DND-41 (cell line): Measurements from ENCODE around the gene DAAM2.

Experiments used
- ATAC-seq: fragments of 200-7000 bp; cut with Tn5 transposase; 3 replicates; pipeline ENCODE4 v1.9.1; 2021; ENCODE audit warnings: low read depth; ENCODE audit not compliant: insufficient read depth
- DNase-seq: peaks from one replicate; pipeline ENCODE4 v3.0.0-alpha.2; 2020
- H2AFZ ChIP-seq: 2 replicates; pipeline ENCODE4 v1.6.0; 2012; ENCODE audit warnings: low read depth, low read length
- H3K27ac ChIP-seq: 2 replicates; pipeline ENCODE4 v1.5.1; 2012; ENCODE audit warnings: low read length, inconsistent platforms
- H3K27me3 ChIP-seq: fragments of 200-600 bp; sonication (generic); 2 replicates; pipeline ENCODE4 v1.6.0; 2012; ENCODE audit warnings: low read length, mild to moderate bottlenecking, inconsistent platforms; ENCODE audit not compliant: insufficient read depth, poor library complexity
- H3K36me3 ChIP-seq: 2 replicates; pipeline ENCODE4 v1.5.1; 2012; ENCODE audit warnings: low read length, inconsistent platforms; ENCODE audit not compliant: insufficient read depth
- H3K4me1 ChIP-seq: 2 replicates; pipeline ENCODE4 v1.5.1; 2012; ENCODE audit warnings: mild to moderate bottlenecking, low read length; ENCODE audit not compliant: insufficient read depth
- H3K4me2 ChIP-seq: 2 replicates; pipeline ENCODE4 v1.6.0; 2012; ENCODE audit warnings: mild to moderate bottlenecking, moderate library complexity, low read length, inconsistent platforms; ENCODE audit not compliant: insufficient read depth
- H3K4me3 ChIP-seq, 2 experiments: fragments of 200-600 bp in 1 of 2; shearing (Covaris generic) in 1 of 2; 2 replicates each; pipeline ENCODE4 v1.5.1; 2012 to 2016; ENCODE audit warnings: inconsistent platforms in 2 of 2, low read length in 2 of 2, mild to moderate bottlenecking in 2 of 2, low read depth in 1 of 2, moderate library complexity in 1 of 2
- H3K79me2 ChIP-seq: 2 replicates; pipeline ENCODE4 v1.6.0; 2012; ENCODE audit warnings: low read length, inconsistent platforms; ENCODE audit not compliant: insufficient read depth
- H3K9ac ChIP-seq: 2 replicates; pipeline ENCODE4 v1.6.0; 2012; ENCODE audit warnings: low read depth, mild to moderate bottlenecking, inconsistent platforms, low read length, moderate library complexity
- H3K9me3 ChIP-seq: 2 replicates; pipeline ENCODE4 v1.5.1; 2012; ENCODE audit warnings: low read length, moderate library complexity, mild to moderate bottlenecking, inconsistent platforms; ENCODE audit not compliant: insufficient read depth, severe bottlenecking
- H4K20me1 ChIP-seq: 2 replicates; pipeline ENCODE4 v1.6.0; 2012; ENCODE audit warnings: low read length; ENCODE audit not compliant: insufficient read depth
- EZH2 ChIP-seq: IDR thresholded peaks from 3 replicates; pipeline ENCODE4 v1.6.1; 2012; ENCODE audit warnings: borderline replicate concordance, low read depth, mild to moderate bottlenecking, moderate library complexity, low read length, inconsistent platforms; ENCODE audit not compliant: severe bottlenecking
- TF ChIP-seq, protein P1 (sequence below): IDR thresholded peaks from 2 replicates; pipeline ENCODE4 v1.5.1; 2012; ENCODE audit warnings: borderline replicate concordance, low read length, moderate library complexity, mild to moderate bottlenecking; ENCODE audit not compliant: poor library complexity, severe bottlenecking; ENCODE audit errors: extremely low read depth

DAAM2 gene

DNA sequence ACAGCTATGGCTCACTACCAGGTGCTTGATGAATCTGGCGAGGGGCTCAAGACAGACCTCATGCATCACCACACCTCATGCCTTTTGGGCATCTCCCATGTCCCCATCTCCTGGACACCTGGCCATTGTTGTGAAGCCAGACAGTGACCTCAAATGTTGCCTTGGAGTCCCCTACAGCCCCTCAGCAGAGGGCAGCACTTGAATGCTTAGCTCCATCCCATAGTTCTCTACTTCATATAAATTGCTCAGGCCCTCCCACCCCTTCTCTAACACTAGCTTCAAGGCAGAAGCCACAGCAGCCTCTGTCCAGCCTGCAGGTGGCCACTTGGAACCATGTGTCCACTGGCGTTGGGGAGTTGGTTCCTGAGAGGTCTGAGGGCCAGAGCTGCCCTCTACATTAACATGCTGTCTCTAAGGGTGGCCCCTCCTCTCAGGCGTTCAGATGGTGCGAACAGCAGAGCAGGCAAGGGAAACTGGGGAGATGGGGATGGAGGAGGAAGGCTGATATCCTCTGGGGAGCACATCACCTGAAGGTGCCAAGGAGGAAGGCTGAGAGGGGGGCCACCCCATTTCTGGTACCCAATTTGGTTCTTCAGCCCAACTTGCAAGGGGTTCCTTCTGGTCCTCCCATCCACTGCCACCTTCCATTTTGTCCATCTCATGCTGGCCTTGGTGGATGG, 110.8 kb downstream of the DAAM2 start:
- no peak overlapping the region for H3K4me2 ChIP-seq
- TF ChIP-seq, protein P1, sequence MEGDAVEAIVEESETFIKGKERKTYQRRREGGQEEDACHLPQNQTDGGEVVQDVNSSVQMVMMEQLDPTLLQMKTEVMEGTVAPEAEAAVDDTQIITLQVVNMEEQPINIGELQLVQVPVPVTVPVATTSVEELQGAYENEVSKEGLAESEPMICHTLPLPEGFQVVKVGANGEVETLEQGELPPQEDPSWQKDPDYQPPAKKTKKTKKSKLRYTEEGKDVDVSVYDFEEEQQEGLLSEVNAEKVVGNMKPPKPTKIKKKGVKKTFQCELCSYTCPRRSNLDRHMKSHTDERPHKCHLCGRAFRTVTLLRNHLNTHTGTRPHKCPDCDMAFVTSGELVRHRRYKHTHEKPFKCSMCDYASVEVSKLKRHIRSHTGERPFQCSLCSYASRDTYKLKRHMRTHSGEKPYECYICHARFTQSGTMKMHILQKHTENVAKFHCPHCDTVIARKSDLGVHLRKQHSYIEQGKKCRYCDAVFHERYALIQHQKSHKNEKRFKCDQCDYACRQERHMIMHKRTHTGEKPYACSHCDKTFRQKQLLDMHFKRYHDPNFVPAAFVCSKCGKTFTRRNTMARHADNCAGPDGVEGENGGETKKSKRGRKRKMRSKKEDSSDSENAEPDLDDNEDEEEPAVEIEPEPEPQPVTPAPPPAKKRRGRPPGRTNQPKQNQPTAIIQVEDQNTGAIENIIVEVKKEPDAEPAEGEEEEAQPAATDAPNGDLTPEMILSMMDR: no peak
- TF ChIP-seq EZH2: no peak
- no peak overlapping the region for H3K27ac ChIP-seq
- H3K4me3 ChIP-seq: no peak overlapping the region
- H3K27me3 ChIP-seq: no peaks in the 10 kb centered on the region
- no peak overlapping the region for H2AFZ ChIP-seq
- no peak for DNase-seq
- H4K20me1 ChIP-seq: no peaks in the 10 kb centered on the region
- no peaks in the 10 kb centered on the region for H3K36me3 ChIP-seq
- H3K9ac ChIP-seq: no peak overlapping the region
- no peaks in the 10 kb centered on the region for H3K79me2 ChIP-seq
- no peak for ATAC-seq
- no peaks in the 10 kb centered on the region for H3K9me3 ChIP-seq
- no peaks in the 10 kb centered on the region for H3K4me1 ChIP-seq

DNA sequence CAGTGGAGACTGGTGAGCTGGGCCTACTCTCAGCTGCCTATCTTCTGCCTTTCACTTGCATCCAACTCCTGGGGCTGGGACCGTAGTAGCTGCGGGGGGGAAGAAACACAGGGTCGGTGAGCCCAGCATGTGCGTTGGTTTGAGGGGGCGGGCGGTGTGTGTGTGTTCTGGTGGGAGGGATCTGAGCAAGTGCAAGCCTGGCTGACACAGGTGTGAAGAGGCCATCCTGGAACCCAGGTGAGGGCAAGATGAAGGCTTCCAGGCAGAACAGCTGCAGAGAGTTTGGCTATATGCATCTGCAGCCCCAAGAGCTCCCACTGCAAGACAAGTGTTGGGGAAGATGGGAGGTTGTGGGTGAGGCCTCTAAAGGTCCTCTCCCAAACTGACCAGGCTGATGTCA, 111.5 kb downstream of the DAAM2 start:
- TF ChIP-seq, protein P1: no peak
- no peak for TF ChIP-seq EZH2
- no peak for DNase-seq
- ATAC-seq: no peak

DNA sequence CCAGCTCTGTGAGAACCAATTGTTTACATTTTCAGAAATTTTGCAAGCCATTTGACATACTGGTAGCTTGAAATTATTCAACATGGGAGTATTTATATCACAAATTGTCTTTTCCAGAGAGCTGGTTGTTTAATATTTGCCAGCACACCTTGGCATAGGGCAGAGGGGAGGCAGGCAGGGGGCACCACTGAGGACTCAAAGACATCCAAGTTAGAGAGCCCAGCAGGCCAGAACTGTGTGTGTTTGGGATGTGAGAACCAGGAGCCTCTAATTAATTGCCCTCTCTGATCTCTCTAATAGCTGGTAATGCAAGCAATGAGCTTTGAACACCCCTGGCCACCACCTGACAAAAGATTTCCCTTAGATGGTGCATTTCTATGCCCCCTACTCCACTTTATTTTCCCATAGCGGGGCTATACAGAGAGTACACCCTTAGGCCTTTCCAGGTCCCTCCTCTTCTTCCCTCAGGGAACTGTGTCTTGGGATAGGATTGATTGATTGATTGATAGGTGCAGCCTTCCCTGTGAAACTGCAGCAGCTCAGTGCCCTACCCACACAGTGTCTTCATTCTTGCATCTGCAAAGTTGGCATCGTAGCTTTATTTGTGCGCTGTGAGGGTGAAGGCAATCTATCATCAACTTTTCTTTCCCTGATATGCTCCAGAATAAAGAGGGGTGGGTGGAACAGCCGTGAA, 112.9 kb downstream of the DAAM2 start:
- H3K79me2 ChIP-seq: no peaks in the 10 kb centered on the region
- H3K9ac ChIP-seq: no peak overlapping the region
- DNase-seq: no peak
- H3K4me1 ChIP-seq: no peaks in the 10 kb centered on the region
- no peak overlapping the region for H3K4me3 ChIP-seq
- TF ChIP-seq EZH2: no peak
- TF ChIP-seq, protein P1: no peak
- H3K9me3 ChIP-seq: no peaks in the 10 kb centered on the region
- H2AFZ ChIP-seq: no peak overlapping the region
- no peaks in the 10 kb centered on the region for H3K36me3 ChIP-seq
- no peak overlapping the region for H3K4me2 ChIP-seq
- H4K20me1 ChIP-seq: no peaks in the 10 kb centered on the region
- ATAC-seq: no peak
- no peaks in the 10 kb centered on the region for H3K27me3 ChIP-seq
- H3K27ac ChIP-seq: no peak overlapping the region

More for the DNA sequence above, 111.5 kb downstream of the DAAM2 start:
- Histone ChIP-seq H3K4me3 (no peak overlapping the region), H3K9ac (no peak overlapping the region), H3K27me3 (no peaks in the 10 kb centered on the region), H3K79me2 (no peaks in the 10 kb centered on the region), H3K4me2 (no peak overlapping the region), H2AFZ (no peak overlapping the region), H3K36me3 (no peaks in the 10 kb centered on the region), H3K27ac (no peak overlapping the region), H4K20me1 (no peaks in the 10 kb centered on the region), H3K4me1 (no peaks in the 10 kb centered on the region), H3K9me3 (no peaks in the 10 kb centered on the region)
